MCF 10A (cell line): ENCODE measurements around the gene NIPAL4. TPM values are rescaled to one million over a fixed set of nuclear protein-coding genes. Genes with fewer than 3 reads are reported as not detected.

Experiments
- BruUV-seq: library from RNA; stranded (reverse); fragments of 400-500 nt; replicated peaks from 2 replicates; lab custom pipeline; 2021; lab: Mats Ljungman, UMichigan
- CTCF ChIA-PET: fragments of 300-600 bp; sonication (Branson Sonifier 250); formaldehyde crosslinking; extraction: SDS; loops from one replicate; lab custom pipeline; 2021; ENCODE audit warnings: antibody characterized with exemption, inconsistent platforms; lab: Yijun Ruan, JAX
- POLR2A ChIA-PET: fragments of 300-600, 350-650 bp; sonication (Branson Sonifier 250); formaldehyde crosslinking; extraction: SDS; loops from one replicate; lab custom pipeline; 2020; ENCODE audit warnings: antibody characterized with exemption, inconsistent platforms; lab: Yijun Ruan, JAX
- DNase-seq: peaks from one replicate; pipeline ENCODE4 v3.0.0-alpha.2; 2018; ENCODE audit not compliant: unreplicated experiment
- H3K27ac Mint-ChIP-seq: one replicate; pipeline ENCODE4 v1.8.0; 2022; ENCODE audit warnings: mild to moderate bottlenecking, low read depth, mixed read lengths; ENCODE audit not compliant: unreplicated experiment
- H3K27me3 Mint-ChIP-seq: one replicate; pipeline ENCODE4 v1.8.0; 2022; ENCODE audit warnings: mixed read lengths; ENCODE audit not compliant: insufficient read depth, unreplicated experiment
- H3K36me3 Mint-ChIP-seq: one replicate; pipeline ENCODE4 v1.8.0; 2022; ENCODE audit warnings: mild to moderate bottlenecking, moderate library complexity, mixed read lengths; ENCODE audit not compliant: insufficient read depth, unreplicated experiment
- H3K4me1 Mint-ChIP-seq: one replicate; pipeline ENCODE4 v1.8.0; 2022; ENCODE audit warnings: mixed read lengths; ENCODE audit not compliant: insufficient read depth, unreplicated experiment
- H3K4me3 Mint-ChIP-seq: one replicate; pipeline ENCODE4 v1.8.0; 2022; ENCODE audit warnings: mild to moderate bottlenecking, moderate library complexity, mixed read lengths; ENCODE audit not compliant: unreplicated experiment
- H3K9me3 Mint-ChIP-seq: one replicate; pipeline ENCODE4 v1.8.0; 2022; ENCODE audit warnings: mixed read lengths; ENCODE audit not compliant: unreplicated experiment
- intact Hi-C: fragments of 100-400 bp; cut with micrococcal nuclease; formaldehyde crosslinking; loops from 2 replicates; pipeline ENCODE4 v1.14.1; 2022
- total RNA-seq: library from RNA; stranded (reverse); gene quantifications from 2 replicates; pipeline ENCODE4 v1.2.3, GENCODE V29; 2022
- TF ChIP-seq, protein P1 (sequence below): fragments of 200-600 bp; IDR thresholded peaks from one replicate; pipeline ENCODE4 v1.8.0; 2022; ENCODE audit warnings: antibody characterized with exemption, mild to moderate bottlenecking; ENCODE audit not compliant: unreplicated experiment

NIPAL4 gene
- total RNA-seq, 1 experiment from 2014 or later: 0.40 TPM

DNA sequence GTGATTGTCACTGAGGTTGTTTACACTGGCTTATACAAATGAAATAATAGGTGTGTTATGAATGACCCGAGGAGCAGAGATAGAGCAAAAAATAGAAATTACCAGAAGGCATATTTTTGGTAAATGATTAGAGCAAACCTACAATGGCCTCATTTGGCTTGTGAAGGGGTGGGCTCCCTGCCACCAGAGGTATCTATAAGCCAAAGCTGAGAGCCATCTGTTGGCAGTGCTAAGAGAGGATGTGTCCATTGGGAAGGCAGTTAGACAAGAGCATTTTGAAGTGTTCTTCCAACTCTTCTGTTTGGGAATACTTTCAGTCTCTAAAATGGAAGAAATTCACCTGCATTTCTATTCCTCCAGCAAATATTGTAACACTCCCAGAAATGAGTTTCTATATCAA, 10.6 kb downstream of the NIPAL4 start:
- Mint-ChIP-seq H3K27me3 (no peaks in the 10 kb centered on the region), H3K4me1 (no peaks in the 10 kb centered on the region), H3K27ac (no peak overlapping the region), H3K4me3 (no peak overlapping the region), H3K9me3 (no peaks in the 10 kb centered on the region), H3K36me3 (no peaks in the 10 kb centered on the region)
- DNase-seq: no peak
- BruUV-seq: no TSS peak
- ChIA-PET POLR2A (interaction anchor here (0.7 kb wide), 1 partner anchor 1262 kb away, joined by 3 read pairs; no protein-coding TSS in a partner anchor), CTCF (interaction anchor here (0.6 to 28.1 kb wide), 30 partner anchors 10 to 282 kb away, joined by 3 to 642 read pairs (median 4); partner anchors contain the start of genes LSM11, NIPAL4 and THG1L)
- intact Hi-C loops: loop anchor here (1.0 kb wide), 1 partner anchor 39 kb away; no protein-coding TSS in a partner anchor
- TF ChIP-seq, protein P1, sequence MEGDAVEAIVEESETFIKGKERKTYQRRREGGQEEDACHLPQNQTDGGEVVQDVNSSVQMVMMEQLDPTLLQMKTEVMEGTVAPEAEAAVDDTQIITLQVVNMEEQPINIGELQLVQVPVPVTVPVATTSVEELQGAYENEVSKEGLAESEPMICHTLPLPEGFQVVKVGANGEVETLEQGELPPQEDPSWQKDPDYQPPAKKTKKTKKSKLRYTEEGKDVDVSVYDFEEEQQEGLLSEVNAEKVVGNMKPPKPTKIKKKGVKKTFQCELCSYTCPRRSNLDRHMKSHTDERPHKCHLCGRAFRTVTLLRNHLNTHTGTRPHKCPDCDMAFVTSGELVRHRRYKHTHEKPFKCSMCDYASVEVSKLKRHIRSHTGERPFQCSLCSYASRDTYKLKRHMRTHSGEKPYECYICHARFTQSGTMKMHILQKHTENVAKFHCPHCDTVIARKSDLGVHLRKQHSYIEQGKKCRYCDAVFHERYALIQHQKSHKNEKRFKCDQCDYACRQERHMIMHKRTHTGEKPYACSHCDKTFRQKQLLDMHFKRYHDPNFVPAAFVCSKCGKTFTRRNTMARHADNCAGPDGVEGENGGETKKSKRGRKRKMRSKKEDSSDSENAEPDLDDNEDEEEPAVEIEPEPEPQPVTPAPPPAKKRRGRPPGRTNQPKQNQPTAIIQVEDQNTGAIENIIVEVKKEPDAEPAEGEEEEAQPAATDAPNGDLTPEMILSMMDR: no peak

GRCh38 chr5:157471709-157472108, 11.7 kb downstream of the NIPAL4 start:
- H3K4me1 Mint-ChIP-seq: no peaks in the 10 kb centered on the region
- TF ChIP-seq, protein P1: peak; percentile 81
- H3K4me3 Mint-ChIP-seq: no peak overlapping the region
- no peak overlapping the region for H3K27ac Mint-ChIP-seq
- H3K9me3 Mint-ChIP-seq: no peaks in the 10 kb centered on the region
- no peaks in the 10 kb centered on the region for H3K36me3 Mint-ChIP-seq
- intact Hi-C loops: loop anchor here (1.0 kb wide), 1 partner anchor 40 kb away; no protein-coding TSS in a partner anchor
- no TSS peak for BruUV-seq
- DNase-seq: peak; percentile 64
- no peaks in the 10 kb centered on the region for H3K27me3 Mint-ChIP-seq
- ChIA-PET CTCF (interaction anchor here (0.5 to 28.1 kb wide), 53 partner anchors 9 to 324 kb away, joined by 3 to 642 read pairs (median 4); partner anchors contain the start of genes LSM11, NIPAL4 and THG1L), POLR2A (interaction anchor here (0.7 to 1.2 kb wide), 3 partner anchors 9 to 945 kb away, joined by 3 to 4 read pairs (median 3); no protein-coding TSS in a partner anchor)

- H3K36me3 Mint-ChIP-seq: no peaks in the 10 kb centered on the region
- H3K27ac Mint-ChIP-seq: no peak overlapping the region
- POLR2A ChIA-PET: interaction anchor here (0.7 to 1.6 kb wide), 2 partner anchors 9 to 17 kb away, joined by 3 to 7 read pairs; no protein-coding TSS in a partner anchor
- no TSS peak for BruUV-seq
- intact Hi-C loops: no loop called here
- H3K4me1 Mint-ChIP-seq: no peaks in the 10 kb centered on the region
- CTCF ChIA-PET: interaction anchor here (0.5 to 28.1 kb wide), 18 partner anchors 13 to 269 kb away, joined by 3 to 642 read pairs (median 4); no protein-coding TSS in a partner anchor
- no peak overlapping the region for H3K4me3 Mint-ChIP-seq
- DNase-seq: no peak
- H3K9me3 Mint-ChIP-seq: no peaks in the 10 kb centered on the region
- H3K27me3 Mint-ChIP-seq: no peaks in the 10 kb centered on the region
- TF ChIP-seq, protein P1: no peak
Measured at GRCh38 chr5:157473383-157474320, 13.6 kb downstream of the NIPAL4 start.

DNA sequence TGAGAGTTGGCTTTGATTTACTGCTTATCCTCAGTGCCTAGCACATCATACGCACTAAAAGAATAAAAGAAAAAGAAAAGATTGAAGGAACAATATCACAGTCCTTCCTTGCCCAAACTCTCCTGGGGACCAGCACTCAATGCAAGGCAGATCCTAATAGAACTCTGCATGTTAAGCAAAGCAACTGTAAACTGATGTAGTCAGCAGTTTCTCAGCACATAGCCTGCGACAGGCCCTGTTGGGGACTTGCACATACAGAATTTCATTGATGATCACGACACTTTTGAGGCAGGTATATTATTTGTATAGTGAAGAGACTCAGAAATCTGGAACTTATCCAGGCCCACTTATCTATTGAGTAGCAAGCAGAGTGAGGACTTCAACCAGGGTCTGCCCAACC, 15.4 kb downstream of the NIPAL4 start:
- Mint-ChIP-seq H3K9me3 (no peaks in the 10 kb centered on the region), H3K36me3 (no peaks in the 10 kb centered on the region), H3K4me1 (no peaks in the 10 kb centered on the region), H3K4me3 (no peak overlapping the region), H3K27me3 (no peaks in the 10 kb centered on the region), H3K27ac (no peak overlapping the region)
- BruUV-seq: no TSS peak
- DNase-seq: no peak
- CTCF ChIA-PET: interaction anchor here (0.6 to 28.1 kb wide), 16 partner anchors 8 to 243 kb away, joined by 3 to 642 read pairs (median 10); no protein-coding TSS in a partner anchor
- intact Hi-C loops: no loop called here
- TF ChIP-seq, protein P1: no peak
- POLR2A ChIA-PET: no interaction called here
